IMR-90 (cell line): ENCODE measurements around the gene KCNN3. TPM values are rescaled to one million over a fixed set of nuclear protein-coding genes. Genes with fewer than 3 reads are reported as not detected.

Source experiments
- ATAC-seq: fragments of 200-7000 bp; cut with Tn5 transposase; 2 replicates; pipeline ENCODE4 v1.9.1; 2020; ENCODE audit warnings: low read depth, mild to moderate bottlenecking, moderate library complexity
- BruUV-seq: library from RNA; stranded (reverse); fragments of 400-500 nt; replicated peaks from 2 replicates; lab custom pipeline; 2021; lab: Mats Ljungman, UMichigan
- CTCF ChIA-PET: fragments of 300-600 bp; formaldehyde crosslinking; extraction: SDS; loops from one replicate; lab custom pipeline; 2021; ENCODE audit warnings: antibody characterized with exemption; lab: Yijun Ruan, JAX
- POLR2A ChIA-PET: fragments of 300-600 bp; sonication (Branson Sonifier 250); formaldehyde crosslinking; loops from one replicate; lab custom pipeline; 2022; ENCODE audit warnings: antibody characterized with exemption; ENCODE audit not compliant: unreplicated experiment; lab: Charles Lee
- DNase-seq: peaks from one replicate; pipeline ENCODE4 v3.0.0; 2013
- H2AFZ ChIP-seq: replicated peaks from 2 replicates; pipeline ENCODE3; 2013; ENCODE audit warnings: low read length, mild to moderate bottlenecking; ENCODE audit not compliant: poor library complexity
- H2AK5ac ChIP-seq: 2 replicates; pipeline ENCODE4 v1.6.1; 2013; ENCODE audit warnings: low read depth, low read length, inconsistent platforms
- H2AK9ac ChIP-seq: replicated peaks from 2 replicates; pipeline ENCODE3; 2013; ENCODE audit warnings: mild to moderate bottlenecking, low read depth, low read length, moderate library complexity; ENCODE audit not compliant: poor library complexity
- H2BK120ac ChIP-seq: 2 replicates; pipeline ENCODE4 v1.6.1; 2013; ENCODE audit warnings: low read depth, low read length, inconsistent platforms
- H2BK15ac ChIP-seq: 3 replicates; pipeline ENCODE4 v1.6.1; 2013; ENCODE audit warnings: low read depth, low read length, inconsistent platforms
- H2BK20ac ChIP-seq: 2 replicates; pipeline ENCODE4 v1.6.1; 2013; ENCODE audit warnings: low read depth, mild to moderate bottlenecking, inconsistent platforms, low read length, moderate library complexity
- H2BK5ac ChIP-seq: 2 replicates; pipeline ENCODE4 v1.6.1; 2013; ENCODE audit warnings: mild to moderate bottlenecking, low read depth, low read length, inconsistent platforms; ENCODE audit not compliant: poor library complexity, severe bottlenecking
- H3K14ac ChIP-seq: replicated peaks from 2 replicates; pipeline ENCODE4 v1.6.1; 2013; ENCODE audit warnings: low read depth, low read length, inconsistent platforms
- H3K18ac ChIP-seq: 2 replicates; pipeline ENCODE4 v1.6.1; 2013; ENCODE audit warnings: low read depth, low read length, control low read depth
- H3K23ac ChIP-seq: 2 replicates; pipeline ENCODE4 v1.6.1; 2013; ENCODE audit warnings: low read depth, low read length, inconsistent platforms
- H3K27ac ChIP-seq: 2 replicates; pipeline ENCODE4 v1.5.1; 2013; ENCODE audit warnings: mild to moderate bottlenecking, control low read depth, low read length; ENCODE audit not compliant: insufficient read depth
- H3K27me3 ChIP-seq: 2 replicates; pipeline ENCODE4 v1.6.1; 2013; ENCODE audit warnings: low read length; ENCODE audit not compliant: control insufficient read depth, insufficient read depth
- H3K36me3 ChIP-seq: 2 replicates; pipeline ENCODE4 v1.6.1; 2013; ENCODE audit warnings: low read length, mixed read lengths; ENCODE audit not compliant: control insufficient read depth, insufficient read depth
- H3K4ac ChIP-seq: 2 replicates; pipeline ENCODE4 v1.6.1; 2013; ENCODE audit warnings: low read depth, low read length, inconsistent platforms
- H3K4me1 ChIP-seq: 2 replicates; pipeline ENCODE4 v1.6.1; 2013; ENCODE audit warnings: low read length, mixed read lengths; ENCODE audit not compliant: control insufficient read depth, insufficient read depth
- H3K4me2 ChIP-seq: 2 replicates; pipeline ENCODE4 v1.6.1; 2013; ENCODE audit warnings: low read depth, mild to moderate bottlenecking, control low read depth, low read length, moderate library complexity
- H3K4me3 ChIP-seq: 2 replicates; pipeline ENCODE4 v1.5.1; 2013; ENCODE audit warnings: low read depth, mild to moderate bottlenecking, control low read depth, low read length, moderate library complexity; ENCODE audit not compliant: insufficient read depth
- H3K56ac ChIP-seq: 2 replicates; pipeline ENCODE4 v1.6.1; 2013; ENCODE audit warnings: low read length, inconsistent platforms; ENCODE audit not compliant: insufficient read depth; ENCODE audit errors: extremely low read depth
- H3K79me1 ChIP-seq, 2 experiments: 2 replicates each; pipeline ENCODE4 v1.6.1; 2013; ENCODE audit warnings: low read length in 2 of 2, inconsistent platforms in 1 of 2, low read depth in 1 of 2
- H3K9ac ChIP-seq: 2 replicates; pipeline ENCODE4 v1.6.1; 2013; ENCODE audit warnings: low read depth, low read length, control low read depth
- H3K9me1 ChIP-seq: 2 replicates; pipeline ENCODE4 v1.6.1; 2013; ENCODE audit warnings: low read length, inconsistent platforms; ENCODE audit not compliant: insufficient read depth
- H3K9me3 ChIP-seq: 2 replicates; pipeline ENCODE4 v1.6.1; 2013; ENCODE audit warnings: low read length; ENCODE audit not compliant: control insufficient read depth, insufficient read depth
- H4K20me1 ChIP-seq: 2 replicates; pipeline ENCODE4 v1.6.1; 2013; ENCODE audit warnings: low read length, inconsistent platforms; ENCODE audit not compliant: insufficient read depth
- H4K5ac ChIP-seq: 2 replicates; pipeline ENCODE4 v1.6.1; 2013; ENCODE audit warnings: mild to moderate bottlenecking, low read depth, low read length, control low read depth
- H4K8ac ChIP-seq, 2 experiments: 2 replicates each; pipeline ENCODE4 v1.6.1; 2013; ENCODE audit warnings: low read depth in 2 of 2, low read length in 2 of 2, control low read depth in 1 of 2, inconsistent platforms in 1 of 2
- H4K91ac ChIP-seq: 2 replicates; pipeline ENCODE4 v1.6.1; 2013; ENCODE audit warnings: low read depth, low read length, inconsistent platforms; ENCODE audit not compliant: insufficient read depth
- BHLHE40 ChIP-seq: fragments of 150-350 bp; IDR thresholded peaks from 2 replicates; pipeline ENCODE4 v1.6.1; 2016; ENCODE audit warnings: mild to moderate bottlenecking, low read depth, low read length
- CEBPB ChIP-seq: IDR thresholded peaks from 2 replicates; pipeline ENCODE4 v1.6.1; 2012; ENCODE audit warnings: low read depth, low read length, improper control_type of control experiment
- CHD1 ChIP-seq: IDR thresholded peaks from 2 replicates; pipeline ENCODE4 v1.6.1; 2012; ENCODE audit warnings: low read depth, low read length, improper control_type of control experiment
- CTCF ChIP-seq: conservative IDR thresholded peaks from 2 replicates; pipeline ENCODE4 v1.5.1; 2012; ENCODE audit warnings: mild to moderate bottlenecking, low read depth, low read length, improper control_type of control experiment
- ELK1 ChIP-seq: fragments of 150-350 bp; IDR thresholded peaks from 2 replicates; pipeline ENCODE4 v1.6.1; 2016; ENCODE audit warnings: low read depth, mild to moderate bottlenecking, low read length, moderate library complexity, borderline replicate concordance
- FOS ChIP-seq: fragments of 150-350 bp; IDR thresholded peaks from 2 replicates; pipeline ENCODE4 v1.6.1; 2016; ENCODE audit warnings: low read depth, low read length
- MAFK ChIP-seq: IDR thresholded peaks from 2 replicates; pipeline ENCODE4 v1.6.1; 2012; ENCODE audit warnings: low read depth, low read length, improper control_type of control experiment
- MAZ ChIP-seq: IDR thresholded peaks from 2 replicates; pipeline ENCODE4 v1.6.1; 2012; ENCODE audit warnings: low read depth, mild to moderate bottlenecking, low read length, improper control_type of control experiment, moderate library complexity, borderline replicate concordance
- MXI1 ChIP-seq: IDR thresholded peaks from 2 replicates; pipeline ENCODE4 v1.6.1; 2012; ENCODE audit warnings: low read depth, mild to moderate bottlenecking, low read length, moderate library complexity, borderline replicate concordance
- NFE2L2 ChIP-seq: fragments of 150-350 bp; IDR thresholded peaks from 2 replicates; pipeline ENCODE4 v1.6.1; 2016; ENCODE audit warnings: low read depth, mild to moderate bottlenecking, low read length
- POLR2A ChIP-seq: IDR thresholded peaks from 2 replicates; pipeline ENCODE4 v1.6.1; 2012; ENCODE audit warnings: mild to moderate bottlenecking, low read depth, low read length
- RAD21 ChIP-seq: IDR thresholded peaks from 2 replicates; pipeline ENCODE4 v1.6.1; 2012; ENCODE audit warnings: low read length, improper control_type of control experiment
- RCOR1 ChIP-seq: IDR thresholded peaks from 2 replicates; pipeline ENCODE4 v1.6.1; 2012; ENCODE audit warnings: mild to moderate bottlenecking, low read length, improper control_type of control experiment; ENCODE audit not compliant: insufficient replicate concordance
- RFX5 ChIP-seq: IDR thresholded peaks from 2 replicates; pipeline ENCODE4 v1.8.0; 2012; ENCODE audit warnings: low read depth, mild to moderate bottlenecking, low read length, moderate library complexity
- SMC3 ChIP-seq: fragments of 150-350 bp; IDR thresholded peaks from 2 replicates; pipeline ENCODE4 v1.6.1; 2016; ENCODE audit warnings: low read depth, mild to moderate bottlenecking, antibody characterized with exemption, low read length, moderate library complexity
- WGBS, 2 experiments: methylation state at CpG; one replicate each; pipeline versions ENCODE4 v1.1.5 to v1.1.7; 2013; ENCODE audit warnings: missing lambda C conversion rate in 2 of 2; ENCODE audit not compliant: insufficient read length in 1 of 2; ENCODE audit errors: extremely low coverage in 2 of 2; 5-methylcytosine and 5-hydroxymethylcytosine counted together
- dilution Hi-C: fragments of 300-500 bp; cut with HindIII; formaldehyde crosslinking; loops from one replicate; pipeline ENCODE4 v1.14.3; 2018; ENCODE audit warnings: low sequenced_read_pairs; ENCODE audit not compliant: unreplicated experiment
- in situ Hi-C: fragments of 300-500 bp; cut with MboI; formaldehyde crosslinking; loops from 3 replicates; pipeline ENCODE4 v1.14.3; 2019; ENCODE audit warnings: low sequenced_read_pairs, inconsistent platforms, mixed read lengths
- intact Hi-C: fragments of 100-400 bp; cut with micrococcal nuclease; formaldehyde crosslinking; loops from 2 replicates; pipeline ENCODE4 v1.10.0; 2022
- polyA plus RNA-seq, 3 experiments: library from polyadenylated mRNA; depleted of rRNA; stranded (reverse); fragments of >200 nt; gene quantifications; 2 replicates each; pipeline ENCODE4 v1.2.3, GENCODE V29; 2012; ENCODE audit warnings: low replicate concordance in 1 of 3
- total RNA-seq: library from RNA; depleted of rRNA; stranded (reverse); fragments of >200 nt; gene quantifications from 2 replicates; pipeline ENCODE4 v1.2.3, GENCODE V29; 2012

The KCNN3 gene
- total and polyA plus RNA-seq, 2 of the 4 experiments (the other 2 are of a cell fraction) = 0.02 TPM; not detected in 1

GRCh38 chr1:154802982-154803920 is 66.8 kb downstream of the KCNN3 start:
- Histone ChIP-seq H3K9me1 (no peaks in the 10 kb centered on the region), H3K27me3 (peaks cover 85% of the 10 kb centered on the region), H3K36me3 (no peaks in the 10 kb centered on the region), H3K14ac (no peak overlapping the region), H3K4me1 (no peaks in the 10 kb centered on the region), H3K23ac (no peak overlapping the region), H4K8ac (no peak overlapping the region), H4K5ac (no peak overlapping the region), H3K9me3 (no peaks in the 10 kb centered on the region), H3K4ac (no peak overlapping the region), H4K91ac (no peak overlapping the region), H2BK120ac (no peak overlapping the region), H2BK15ac (no peak overlapping the region), H3K4me3 (no peak overlapping the region), H3K9ac (no peak overlapping the region), H3K79me1 (no peaks in the 10 kb centered on the region), H3K18ac (no peak overlapping the region), H2AK9ac (no peak overlapping the region), H3K56ac (no peak overlapping the region), H3K4me2 (no peak overlapping the region), H4K20me1 (no peaks in the 10 kb centered on the region), H2AK5ac (no peak overlapping the region), H2AFZ (no peak overlapping the region), H3K27ac (no peak overlapping the region), H2BK20ac (no peak overlapping the region), H2BK5ac (no peak overlapping the region)
- BruUV-seq = no TSS peak
- in situ Hi-C loops (no loop called here), intact Hi-C loops (no loop called here), dilution Hi-C loops (no loop called here)
- DNase-seq = no peak
- POLR2A ChIA-PET = no interaction called here
- no peak for ATAC-seq
- CTCF ChIA-PET = interaction anchor here (0.6 kb wide), 1 partner anchor 219 kb away, joined by 3 read pairs; no protein-coding TSS in a partner anchor
- WGBS, 2 experiments = 10% methylated on average over 2 of the region's 8 CpGs; no CpG with 5 or more reads in 1 of the 2 experiments
- TF ChIP-seq RAD21 = no peak
- TF ChIP-seq MAFK = no peak
- TF ChIP-seq RCOR1 = no peak
- no peak for TF ChIP-seq CHD1
- no peak for TF ChIP-seq MXI1
- no peak for TF ChIP-seq RFX5
- TF ChIP-seq BHLHE40 = no peak
- no peak for TF ChIP-seq POLR2A
- TF ChIP-seq FOS = no peak
- no peak for TF ChIP-seq CTCF
- TF ChIP-seq SMC3 = no peak
- no peak for TF ChIP-seq MAZ
- TF ChIP-seq NFE2L2 = no peak
- TF ChIP-seq CEBPB = no peak
- TF ChIP-seq ELK1 = no peak
